ENCODE measurements around the gene OR10J5.

DNA sequence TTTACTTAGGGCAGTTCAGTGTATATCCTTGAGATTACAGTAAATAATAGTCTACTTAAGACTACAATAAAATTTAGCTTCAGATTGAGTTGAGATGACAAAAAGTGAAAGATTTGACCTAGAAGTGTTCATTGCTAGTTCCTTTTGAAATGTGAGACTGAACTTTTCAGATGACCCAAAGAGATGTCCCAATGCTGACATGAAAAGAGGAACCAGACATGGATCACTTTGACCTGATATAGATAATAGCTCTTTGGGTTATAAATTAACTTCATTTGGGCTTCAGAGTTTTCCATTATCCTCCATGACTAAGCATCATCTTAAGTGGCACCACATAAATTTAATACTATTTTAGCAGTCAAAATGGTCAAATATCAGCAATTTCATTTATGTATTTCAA lies 25.7 kb upstream of the OR10J5 start:
- TF ChIP-seq, protein P1, sequence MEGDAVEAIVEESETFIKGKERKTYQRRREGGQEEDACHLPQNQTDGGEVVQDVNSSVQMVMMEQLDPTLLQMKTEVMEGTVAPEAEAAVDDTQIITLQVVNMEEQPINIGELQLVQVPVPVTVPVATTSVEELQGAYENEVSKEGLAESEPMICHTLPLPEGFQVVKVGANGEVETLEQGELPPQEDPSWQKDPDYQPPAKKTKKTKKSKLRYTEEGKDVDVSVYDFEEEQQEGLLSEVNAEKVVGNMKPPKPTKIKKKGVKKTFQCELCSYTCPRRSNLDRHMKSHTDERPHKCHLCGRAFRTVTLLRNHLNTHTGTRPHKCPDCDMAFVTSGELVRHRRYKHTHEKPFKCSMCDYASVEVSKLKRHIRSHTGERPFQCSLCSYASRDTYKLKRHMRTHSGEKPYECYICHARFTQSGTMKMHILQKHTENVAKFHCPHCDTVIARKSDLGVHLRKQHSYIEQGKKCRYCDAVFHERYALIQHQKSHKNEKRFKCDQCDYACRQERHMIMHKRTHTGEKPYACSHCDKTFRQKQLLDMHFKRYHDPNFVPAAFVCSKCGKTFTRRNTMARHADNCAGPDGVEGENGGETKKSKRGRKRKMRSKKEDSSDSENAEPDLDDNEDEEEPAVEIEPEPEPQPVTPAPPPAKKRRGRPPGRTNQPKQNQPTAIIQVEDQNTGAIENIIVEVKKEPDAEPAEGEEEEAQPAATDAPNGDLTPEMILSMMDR (IDR thresholded peaks at IDR 0.05) = no peak
- TF ChIP-seq MAX (IDR thresholded peaks at IDR 0.05; ENCODE audit: low read depth) = no peak
- no peak for TF ChIP-seq TCF12 (IDR thresholded peaks at IDR 0.05)
- no peak for TF ChIP-seq PBX3 (IDR thresholded peaks at IDR 0.05)
- no peak for TF ChIP-seq IRF3 (IDR thresholded peaks at IDR 0.05; ENCODE audit: low read depth, low read length)
- TF ChIP-seq POLR2AphosphoS5 (IDR thresholded peaks at IDR 0.05; ENCODE audit: low read depth, low read length) = no peak
- no peak for TF ChIP-seq RFX5 (IDR thresholded peaks at IDR 0.05; ENCODE audit: low read length)
- no peak for TF ChIP-seq EZH2phosphoT487 (IDR thresholded peaks at IDR 0.05; ENCODE audit: borderline replicate concordance, low read depth)
- no peak for TF ChIP-seq RXRA (IDR thresholded peaks at IDR 0.05; ENCODE audit: borderline replicate concordance, low read depth)
- TF ChIP-seq ELF1 (IDR thresholded peaks at IDR 0.05) = no peak
- no peak for TF ChIP-seq YY1 (IDR thresholded peaks at IDR 0.05; ENCODE audit: low read depth)
